Loucy (cell line): ENCODE results near the gene CLIC3.

Experiments used
- H2AFZ ChIP-seq: fragments of 200-600 bp; sonication (generic); 2 replicates; pipeline ENCODE4 v1.6.0; 2016; ENCODE audit warnings: antibody characterized with exemption, mild to moderate bottlenecking, low read length, moderate library complexity
- H3F3A ChIP-seq: fragments of 200-600 bp; 2 replicates; pipeline ENCODE4 v1.6.0; 2016; ENCODE audit warnings: antibody characterized with exemption, low read depth, mild to moderate bottlenecking
- H3K27me3 ChIP-seq: fragments of 200-600 bp; sonication (generic); 2 replicates; pipeline ENCODE4 v1.6.1; 2014; ENCODE audit warnings: low read length, mild to moderate bottlenecking; ENCODE audit not compliant: insufficient read depth, poor library complexity, severe bottlenecking
- H3K36me3 ChIP-seq: fragments of 200-600 bp; sonication (generic); 2 replicates; pipeline ENCODE4 v1.6.1; 2016; ENCODE audit warnings: low read length; ENCODE audit not compliant: insufficient read depth
- H3K4me1 ChIP-seq: fragments of 200-600 bp; sonication (generic); 2 replicates; pipeline ENCODE4 v1.5.1; 2014; ENCODE audit warnings: low read length, mild to moderate bottlenecking; ENCODE audit not compliant: insufficient read depth, poor library complexity, severe bottlenecking
- H3K4me2 ChIP-seq: fragments of 200-600 bp; sonication (generic); 2 replicates; pipeline ENCODE4 v1.6.0; 2014; ENCODE audit warnings: antibody characterized with exemption, low read length, low read depth, mild to moderate bottlenecking; ENCODE audit not compliant: poor library complexity, severe bottlenecking
- H3K4me3 ChIP-seq: fragments of 200-600 bp; sonication (generic); 2 replicates; pipeline ENCODE4 v1.5.1; 2014; ENCODE audit warnings: low read length, mild to moderate bottlenecking, mixed read lengths; ENCODE audit not compliant: poor library complexity, severe bottlenecking
- H3K79me2 ChIP-seq: fragments of 200-600 bp; sonication (generic); 2 replicates; pipeline ENCODE4 v1.6.1; 2014; ENCODE audit warnings: low read length; ENCODE audit not compliant: insufficient read depth
- H3K9ac ChIP-seq: fragments of 200-600 bp; sonication (generic); 2 replicates; pipeline ENCODE4 v1.6.0; 2014; ENCODE audit warnings: mild to moderate bottlenecking, low read depth, low read length, moderate library complexity; ENCODE audit not compliant: poor library complexity, severe bottlenecking
- H3K9me2 ChIP-seq: fragments of 200-600 bp; sonication (generic); replicated peaks from 2 replicates; pipeline ENCODE4 v1.6.1; 2016; ENCODE audit warnings: low read depth, low read length, mixed read lengths
- H3K9me3 ChIP-seq: fragments of 200-600 bp; sonication (generic); 2 replicates; pipeline ENCODE4 v1.6.1; 2014; ENCODE audit warnings: mild to moderate bottlenecking, antibody characterized with exemption, low read length, low read depth; ENCODE audit not compliant: insufficient read depth
- H4K20me1 ChIP-seq: fragments of 200-600 bp; sonication (generic); 2 replicates; pipeline ENCODE4 v1.6.0; 2014; ENCODE audit warnings: antibody characterized with exemption, low read length, mild to moderate bottlenecking; ENCODE audit not compliant: insufficient read depth, poor library complexity, severe bottlenecking
- EZH2phosphoT487 ChIP-seq: fragments of 200-600 bp; IDR thresholded peaks from 2 replicates; pipeline ENCODE4 v1.6.1; 2018; ENCODE audit warnings: antibody characterized with exemption, mild to moderate bottlenecking, moderate library complexity, borderline replicate concordance
- TF ChIP-seq, protein P1 (sequence below): fragments of 200-600 bp; sonication (generic); conservative IDR thresholded peaks from 2 replicates; pipeline ENCODE4 v1.5.1; 2014; ENCODE audit warnings: mild to moderate bottlenecking, antibody characterized with exemption, low read length

Gene CLIC3

GRCh38 chr9:137023583-137023991, 27.2 kb upstream of the CLIC3 start:
- peaks cover 9% of the 10 kb centered on the region for H4K20me1 ChIP-seq
- peaks cover 15% of the 10 kb centered on the region for H3K4me1 ChIP-seq
- H3K9me3 ChIP-seq: no peaks in the 10 kb centered on the region
- no peak overlapping the region for H3K4me2 ChIP-seq
- H3K36me3 ChIP-seq: no peaks in the 10 kb centered on the region
- H3K79me2 ChIP-seq: peaks cover 5% of the 10 kb centered on the region; the same call in 1 of the 2 replicates
- H3K4me3 ChIP-seq: no peak overlapping the region
- no peaks in the 10 kb centered on the region for H3K9me2 ChIP-seq
- H2AFZ ChIP-seq: no peak overlapping the region
- no peak overlapping the region for H3K9ac ChIP-seq
- no peak for TF ChIP-seq EZH2phosphoT487
- TF ChIP-seq, protein P1, sequence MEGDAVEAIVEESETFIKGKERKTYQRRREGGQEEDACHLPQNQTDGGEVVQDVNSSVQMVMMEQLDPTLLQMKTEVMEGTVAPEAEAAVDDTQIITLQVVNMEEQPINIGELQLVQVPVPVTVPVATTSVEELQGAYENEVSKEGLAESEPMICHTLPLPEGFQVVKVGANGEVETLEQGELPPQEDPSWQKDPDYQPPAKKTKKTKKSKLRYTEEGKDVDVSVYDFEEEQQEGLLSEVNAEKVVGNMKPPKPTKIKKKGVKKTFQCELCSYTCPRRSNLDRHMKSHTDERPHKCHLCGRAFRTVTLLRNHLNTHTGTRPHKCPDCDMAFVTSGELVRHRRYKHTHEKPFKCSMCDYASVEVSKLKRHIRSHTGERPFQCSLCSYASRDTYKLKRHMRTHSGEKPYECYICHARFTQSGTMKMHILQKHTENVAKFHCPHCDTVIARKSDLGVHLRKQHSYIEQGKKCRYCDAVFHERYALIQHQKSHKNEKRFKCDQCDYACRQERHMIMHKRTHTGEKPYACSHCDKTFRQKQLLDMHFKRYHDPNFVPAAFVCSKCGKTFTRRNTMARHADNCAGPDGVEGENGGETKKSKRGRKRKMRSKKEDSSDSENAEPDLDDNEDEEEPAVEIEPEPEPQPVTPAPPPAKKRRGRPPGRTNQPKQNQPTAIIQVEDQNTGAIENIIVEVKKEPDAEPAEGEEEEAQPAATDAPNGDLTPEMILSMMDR: no peak
- no peaks in the 10 kb centered on the region for H3K27me3 ChIP-seq
- H3F3A ChIP-seq: no peaks in the 10 kb centered on the region; the same call in 1 of the 2 replicates

- peaks cover 15% of the 10 kb centered on the region for H3K4me1 ChIP-seq
- no peaks in the 10 kb centered on the region for H3K36me3 ChIP-seq
- TF ChIP-seq EZH2phosphoT487: no peak
- TF ChIP-seq, protein P1: no peak
- H3K27me3 ChIP-seq: no peaks in the 10 kb centered on the region
- peaks cover 5% of the 10 kb centered on the region; the same call in 1 of the 2 replicates for H3K79me2 ChIP-seq
- H3K9me3 ChIP-seq: no peaks in the 10 kb centered on the region
- no peak overlapping the region for H2AFZ ChIP-seq
- H3F3A ChIP-seq: no peaks in the 10 kb centered on the region
- no peaks in the 10 kb centered on the region for H3K9me2 ChIP-seq
- H3K4me3 ChIP-seq: no peak overlapping the region
- peaks cover 9% of the 10 kb centered on the region for H4K20me1 ChIP-seq
- H3K9ac ChIP-seq: no peak overlapping the region
- H3K4me2 ChIP-seq: no peak overlapping the region
Measured at GRCh38 chr9:137023157-137023556, 26.8 kb upstream of the CLIC3 start.

DNA sequence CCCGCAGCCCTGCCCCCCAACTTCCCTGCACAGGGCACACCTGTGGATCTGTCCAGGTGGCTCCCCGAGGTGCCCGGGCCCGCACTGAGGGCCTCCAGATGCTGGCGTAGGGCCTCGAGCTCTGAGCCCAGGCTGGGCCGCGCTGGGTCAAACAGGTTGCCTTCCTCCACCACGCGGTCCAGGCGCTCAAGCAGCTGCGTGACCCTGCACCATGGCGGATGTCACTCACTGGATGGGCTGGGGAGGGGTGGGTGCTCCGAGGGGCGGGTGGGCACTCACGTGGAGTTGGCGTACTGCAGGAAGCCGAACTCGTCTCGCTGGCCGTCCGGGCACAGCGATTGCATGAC, 26.3 kb upstream of the CLIC3 start:
- Histone ChIP-seq H3K9me2 (no peaks in the 10 kb centered on the region), H4K20me1 (peaks cover 9% of the 10 kb centered on the region), H3K9ac (no peak overlapping the region), H3K79me2 (peaks cover 5% of the 10 kb centered on the region; the same call in 1 of the 2 replicates), H3K27me3 (no peaks in the 10 kb centered on the region), H2AFZ (no peak overlapping the region), H3K4me2 (no peak overlapping the region), H3K9me3 (no peaks in the 10 kb centered on the region), H3K4me1 (peaks cover 14% of the 10 kb centered on the region), H3K4me3 (no peak overlapping the region), H3F3A (no peaks in the 10 kb centered on the region), H3K36me3 (no peaks in the 10 kb centered on the region)
- TF ChIP-seq EZH2phosphoT487: no peak

DNA sequence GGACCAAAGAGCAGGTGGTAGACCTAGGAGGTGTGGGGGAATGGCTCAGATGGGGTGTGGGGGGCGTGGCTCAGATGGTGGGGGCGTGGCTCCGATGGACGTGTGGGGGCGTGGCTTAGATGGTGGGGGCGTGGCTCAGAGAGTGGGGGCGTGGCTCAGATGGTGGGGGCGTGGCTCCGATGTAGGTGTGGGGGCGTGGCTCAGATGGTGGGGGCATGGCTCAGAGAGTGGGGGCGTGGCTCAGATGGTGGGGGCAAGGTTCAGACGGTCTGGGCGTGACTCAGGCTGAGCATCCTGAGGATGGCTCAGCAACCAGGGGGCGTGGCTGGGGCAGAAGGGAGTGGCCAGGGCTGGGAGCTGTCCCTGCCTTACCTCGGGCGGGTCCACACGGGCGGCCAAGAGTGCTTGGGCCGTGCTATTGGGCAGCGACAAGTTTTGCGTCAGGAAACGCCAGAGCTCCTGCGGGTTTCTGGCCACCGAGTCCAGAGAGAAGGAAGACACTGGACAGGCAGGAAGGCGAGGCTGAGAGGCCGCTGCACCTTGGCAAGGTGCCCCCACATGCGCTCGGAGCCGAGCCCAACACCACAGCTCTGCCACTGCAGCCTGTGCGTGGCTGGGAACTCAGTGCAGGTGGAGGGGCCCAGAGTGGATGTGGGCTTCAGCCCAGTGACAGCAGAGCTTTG, 25.8 kb upstream of the CLIC3 start:
- Histone ChIP-seq H3K27me3 (no peaks in the 10 kb centered on the region), H3K4me2 (no peak overlapping the region), H3F3A (no peaks in the 10 kb centered on the region), H3K9me3 (no peaks in the 10 kb centered on the region), H3K9me2 (no peaks in the 10 kb centered on the region), H3K9ac (no peak overlapping the region), H3K4me1 (peaks cover 9% of the 10 kb centered on the region), H3K4me3 (no peak overlapping the region), H4K20me1 (peaks cover 7% of the 10 kb centered on the region), H3K36me3 (no peaks in the 10 kb centered on the region), H2AFZ (no peak overlapping the region), H3K79me2 (peaks cover under 1% of the 10 kb centered on the region; the same call in 1 of the 2 replicates)
- no peak for TF ChIP-seq EZH2phosphoT487
- TF ChIP-seq, protein P1: no peak
